GM12873 (cell line): Measurements from ENCODE around the gene RORC.

ENCODE experiments used
- CTCF ChIP-seq: IDR thresholded peaks from 2 replicates; pipeline ENCODE4 v1.5.1; 2012; ENCODE audit warnings: low read depth, mild to moderate bottlenecking, moderate library complexity, low read length, control low read depth; ENCODE audit not compliant: insufficient read depth; ENCODE audit errors: missing control alignments

The RORC gene

GRCh38 chr1:151837884-151838221 lies 6.3 kb upstream of the RORC start:
- no peak for TF ChIP-seq CTCF

- TF ChIP-seq CTCF: no peak
Measured at GRCh38 chr1:151837197-151837596, 5.6 kb upstream of the RORC start.

GRCh38 chr1:151835596-151835995 lies 4.0 kb upstream of the RORC start:
- TF ChIP-seq CTCF: no peak

GRCh38 chr1:151834239-151834638 lies 2.6 kb upstream of the RORC start:
- TF ChIP-seq CTCF: no peak

- TF ChIP-seq CTCF: no peak
Measured at GRCh38 chr1:151833172-151833900, 1.7 kb upstream of the RORC start.

GRCh38 chr1:151832318-151832980 lies 847 bp upstream of the RORC start:
- TF ChIP-seq CTCF: no peak

GRCh38 chr1:151831256-151831591 lies 378 bp downstream of the RORC start:
- TF ChIP-seq CTCF: no peak
